Activated gamma-delta T cell treated with anti-CD3 and anti-CD28 coated beads, Interleukin-2, amount 50 U/mL, for 16 hours (primary cell): Measurements from ENCODE around the gene NDUFS8.

Experiments
- DNase-seq: peaks from one replicate; pipeline ENCODE4 v3.0.0-alpha.2; 2020; ENCODE audit warnings: low read depth

The NDUFS8 gene

DNA sequence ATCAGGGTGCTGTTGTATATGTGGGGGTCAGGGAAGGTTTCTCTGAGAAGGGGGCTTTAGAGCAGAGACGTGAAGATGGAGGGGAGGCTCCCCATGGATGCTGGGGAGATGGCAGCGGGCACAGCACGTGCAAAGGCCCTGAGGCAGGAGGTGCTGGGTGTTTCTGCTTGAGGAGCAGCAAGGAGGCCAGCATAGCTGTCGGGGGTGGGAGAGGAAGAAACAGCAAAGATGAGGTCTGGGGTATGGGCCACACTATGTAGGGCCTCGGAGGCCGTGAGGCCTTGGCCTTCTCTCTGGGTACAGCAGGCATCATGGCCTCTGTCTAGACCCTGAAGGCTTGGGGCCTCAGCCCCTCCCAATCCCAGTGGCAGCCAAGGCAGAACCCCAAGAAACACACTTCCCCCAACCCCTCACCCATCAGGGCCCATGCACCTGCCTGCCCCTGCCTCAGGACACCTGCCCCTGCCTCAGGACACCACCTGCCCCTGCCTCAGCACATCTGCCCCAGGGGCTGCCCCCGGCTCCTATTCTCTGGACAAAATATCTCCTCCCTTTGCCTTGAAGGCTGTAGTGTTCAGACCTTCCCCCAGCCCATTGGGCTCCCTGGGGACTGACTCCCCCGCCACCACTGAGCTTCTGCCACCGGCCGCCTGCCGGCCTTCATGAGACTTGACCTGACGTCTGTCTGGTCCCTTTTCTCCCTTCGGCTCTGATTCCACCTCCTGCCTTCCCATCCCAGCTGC lies 14.1 kb upstream of the NDUFS8 start:
- no peak for DNase-seq

GRCh38 chr11:68016904-68017817 lies 13.3 kb upstream of the NDUFS8 start:
- no peak for DNase-seq

GRCh38 chr11:68017980-68018729 lies 12.3 kb upstream of the NDUFS8 start:
- no peak for DNase-seq

- no peak for DNase-seq
Measured at GRCh38 chr11:68018730-68019190, 11.7 kb upstream of the NDUFS8 start.

GRCh38 chr11:68019486-68019885 lies 11.0 kb upstream of the NDUFS8 start:
- no peak for DNase-seq

DNA sequence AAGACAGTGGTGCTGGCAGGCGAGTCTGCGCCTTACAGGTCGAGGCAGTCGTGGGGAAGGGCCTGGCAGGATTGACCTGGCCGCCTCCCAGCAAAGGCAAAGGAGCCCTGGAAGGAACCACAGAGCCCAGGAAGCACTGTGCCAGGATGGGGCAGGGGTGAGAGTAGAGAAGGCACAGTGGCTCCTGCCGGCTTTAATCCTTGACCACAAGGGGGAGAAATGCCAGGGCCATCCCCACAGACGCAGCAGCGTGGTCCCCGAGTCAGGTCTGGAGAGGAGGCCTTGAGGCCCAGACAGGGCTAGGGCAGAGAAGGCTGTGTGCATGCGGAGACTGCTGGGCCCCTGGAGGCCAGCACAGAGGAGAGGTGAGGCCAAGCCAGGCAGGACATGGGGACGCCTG lies 9.9 kb upstream of the NDUFS8 start:
- DNase-seq = no peak

- DNase-seq = no peak
Measured at GRCh38 chr11:68021167-68021787, 9.2 kb upstream of the NDUFS8 start.

- DNase-seq = no peak
Measured at GRCh38 chr11:68022531-68022930, 8.0 kb upstream of the NDUFS8 start.

- no peak for DNase-seq
Measured at GRCh38 chr11:68024508-68024907, 6.0 kb upstream of the NDUFS8 start.

DNA sequence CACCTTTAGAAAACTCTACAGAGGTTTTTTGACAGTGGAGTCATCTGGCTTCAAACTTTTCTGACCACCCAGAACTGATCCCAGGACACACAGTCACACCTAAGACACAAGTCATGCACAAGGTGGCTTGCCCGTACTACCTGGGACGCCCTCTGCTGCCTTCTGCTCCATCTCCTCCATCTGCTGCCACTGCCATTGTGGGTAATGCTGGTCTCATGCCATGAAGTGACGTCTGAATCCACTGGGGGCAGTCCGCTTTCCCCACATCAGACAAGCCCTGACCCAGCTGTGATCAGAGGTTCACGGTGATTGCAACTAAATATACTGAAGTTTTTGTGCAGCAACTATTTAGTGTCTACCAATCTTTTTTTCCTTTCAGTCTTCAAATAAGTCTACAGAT lies 5.4 kb upstream of the NDUFS8 start:
- no peak for DNase-seq

DNA sequence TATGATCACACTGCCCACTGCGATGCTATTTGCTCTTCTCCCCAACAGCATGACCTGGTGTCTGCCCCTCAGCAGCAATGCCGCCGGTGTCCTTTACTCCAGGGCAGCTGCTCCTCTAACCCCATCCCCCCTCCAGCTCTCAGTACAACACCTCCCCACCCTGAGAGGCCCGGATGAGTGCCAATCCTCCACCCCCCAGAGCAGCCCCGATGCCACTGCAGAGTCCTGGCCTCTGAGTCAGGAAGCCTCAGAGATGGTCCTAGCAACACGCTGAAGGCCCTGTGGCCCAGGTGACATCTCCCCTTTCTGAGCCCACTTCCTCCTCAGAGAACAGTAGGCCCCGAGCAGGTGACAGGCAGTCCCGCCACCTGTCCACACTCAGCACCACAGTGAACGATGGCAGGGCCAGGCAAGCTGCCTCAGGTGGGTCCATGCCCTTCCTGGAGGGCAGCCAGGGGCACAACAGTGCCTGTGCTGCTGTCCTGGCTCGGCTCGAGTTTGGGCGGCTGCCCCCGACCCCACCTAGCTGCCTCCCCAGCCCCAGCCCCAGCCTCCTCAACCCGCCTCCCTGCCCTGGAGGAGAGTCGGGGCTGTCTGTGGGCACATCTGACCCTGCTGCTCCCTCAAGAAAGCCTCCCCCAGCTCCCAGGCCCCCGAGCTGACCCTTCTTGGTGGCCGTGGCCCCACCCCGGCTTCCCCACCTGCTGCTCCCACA lies 3.9 kb upstream of the NDUFS8 start:
- DNase-seq = no peak

GRCh38 chr11:68027667-68028066 lies 2.8 kb upstream of the NDUFS8 start:
- DNase-seq = no peak

DNA sequence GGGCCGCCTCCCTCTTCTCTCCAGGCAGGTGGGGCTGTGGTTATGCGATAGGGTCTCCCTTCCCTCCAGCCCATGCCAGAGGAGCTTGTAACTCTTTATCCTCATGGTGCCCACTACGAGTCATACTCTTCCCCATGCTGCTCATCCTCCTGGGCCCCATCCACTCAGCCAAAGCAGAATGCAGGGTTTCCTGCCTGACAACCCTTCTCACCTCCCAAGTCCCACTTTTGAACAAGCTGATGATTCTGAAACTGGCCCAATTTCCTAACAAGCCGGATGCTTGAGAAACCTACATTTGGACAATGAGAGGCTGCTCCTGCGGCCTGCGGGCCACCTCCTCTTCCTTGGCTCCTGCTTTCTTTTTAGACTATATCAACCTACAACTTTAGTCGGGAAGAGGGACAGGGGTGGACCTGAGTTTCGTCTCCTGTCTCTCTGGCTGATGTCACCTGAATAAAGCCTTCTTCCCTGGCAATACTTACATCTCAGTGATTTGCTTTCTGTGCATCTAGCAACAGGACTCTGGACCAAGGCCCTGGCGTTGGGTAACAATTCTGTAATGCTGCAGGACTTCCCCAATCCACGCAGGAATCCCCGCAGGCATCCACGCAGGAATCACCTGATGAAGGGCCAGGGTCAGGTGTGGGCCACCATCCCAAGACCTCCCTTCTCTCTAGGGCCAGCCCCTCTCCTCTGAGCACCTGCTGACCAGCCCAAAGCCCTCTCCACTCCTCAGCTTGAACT lies 1.5 kb upstream of the NDUFS8 start:
- DNase-seq = no peak

- no peak for DNase-seq
Measured at GRCh38 chr11:68031144-68031464, 623 bp downstream of the NDUFS8 start.

DNA sequence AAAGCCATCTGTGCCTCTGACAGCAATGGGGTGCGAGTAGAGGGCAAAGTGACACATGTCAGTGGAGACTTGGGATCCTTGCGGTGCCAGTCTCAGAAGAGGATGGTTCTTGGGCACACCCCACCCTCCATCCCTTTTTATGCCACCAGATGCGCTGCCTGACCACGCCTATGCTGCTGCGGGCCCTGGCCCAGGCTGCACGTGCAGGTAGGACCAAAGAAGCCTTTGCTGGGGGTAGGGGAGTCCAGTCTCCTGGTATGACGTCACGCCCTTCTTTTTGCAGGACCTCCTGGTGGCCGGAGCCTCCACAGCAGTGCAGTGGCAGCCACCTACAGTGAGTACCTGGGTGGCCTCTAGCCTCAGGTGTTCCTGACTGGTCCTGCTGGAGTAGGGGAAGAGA lies 1.5 kb downstream of the NDUFS8 start:
- no peak for DNase-seq

DNA sequence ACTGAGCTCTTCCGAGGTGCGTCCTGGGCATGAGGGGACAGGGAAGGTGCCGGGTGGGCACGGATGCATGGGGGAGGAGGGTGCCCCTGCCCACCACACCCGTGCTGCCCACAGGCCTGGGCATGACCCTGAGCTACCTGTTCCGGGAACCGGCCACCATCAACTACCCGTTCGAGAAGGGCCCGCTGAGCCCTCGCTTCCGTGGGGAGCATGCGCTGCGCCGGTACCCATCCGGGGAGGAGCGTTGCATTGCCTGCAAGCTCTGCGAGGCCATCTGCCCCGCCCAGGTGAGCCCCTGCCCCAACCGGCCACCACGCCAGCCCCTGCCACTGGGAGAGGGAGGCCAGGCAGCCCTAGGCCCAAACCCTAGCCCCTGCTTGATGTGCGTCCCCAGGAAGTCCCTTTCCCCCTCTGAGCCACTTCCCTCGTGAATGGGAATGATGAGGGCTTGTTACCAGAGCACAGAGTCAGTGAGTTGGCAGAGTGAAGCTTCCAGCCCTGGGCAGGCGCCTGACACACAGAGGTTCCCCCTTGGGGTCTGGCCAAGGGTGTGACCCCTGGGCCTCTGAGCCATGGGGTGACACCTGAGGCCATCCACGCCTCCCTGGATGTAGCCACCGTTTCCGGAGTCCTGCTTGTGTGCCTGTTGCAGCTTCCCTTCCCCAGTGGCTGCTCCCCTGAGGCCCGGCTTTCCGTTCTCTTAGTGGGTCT lies 2.7 kb downstream of the NDUFS8 start:
- DNase-seq = no peak

DNA sequence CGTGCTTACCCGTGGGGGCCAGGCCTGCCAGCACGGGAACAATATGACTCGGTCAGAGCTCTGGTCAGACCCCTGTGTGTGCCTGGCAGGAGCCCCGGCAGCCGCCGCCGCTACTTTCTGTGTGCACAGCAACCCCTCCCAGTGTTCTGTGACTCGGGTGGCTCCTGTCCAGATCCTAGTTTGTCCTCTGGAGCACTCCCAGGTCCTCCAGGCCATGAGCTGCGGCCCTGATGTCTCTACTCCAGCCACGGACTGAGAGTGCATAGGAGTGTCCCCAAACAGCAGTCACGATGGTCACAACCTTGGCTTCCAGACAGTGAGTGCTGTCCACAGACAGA lies 3.2 kb downstream of the NDUFS8 start:
- no peak for DNase-seq

- no peak for DNase-seq
Measured at GRCh38 chr11:68035266-68035876, 4.9 kb downstream of the NDUFS8 start.

- DNase-seq = no peak
Measured at GRCh38 chr11:68036141-68036716, 5.7 kb downstream of the NDUFS8 start.
